Daoy (cell line): ENCODE measurements around the gene MACO1. TPM values are rescaled to one million over a fixed set of nuclear protein-coding genes. Genes with fewer than 3 reads are reported as not detected.

Experiments used
- DNase-seq: peaks from one replicate; pipeline ENCODE4 v3.0.0-alpha.2; 2015; ENCODE audit warnings: low read depth
- total RNA-seq: library from RNA; depleted of rRNA; stranded (reverse); fragments of >200 nt; shearing (Covaris generic); gene quantifications from 2 replicates; pipeline ENCODE4 v1.2.3, GENCODE V29; 2014; rRNA removed

MACO1 gene
- total RNA-seq, 1 experiment from 2014 or later: 15.9 TPM

- no peak for DNase-seq
Measured at GRCh38 chr1:25541889-25542658, 111.4 kb downstream of the MACO1 start.

GRCh38 chr1:25543005-25543424 is 112.3 kb downstream of the MACO1 start:
- DNase-seq: no peak

GRCh38 chr1:25543425-25544242 is 112.9 kb downstream of the MACO1 start, which contains the start of gene LDLRAP1:
TSS of gene LDLRAP1 (plus strand) at chr1:25543606. CDS start at chr1:25543699, 93 bp downstream.
- peak; percentile 83 for DNase-seq

GRCh38 chr1:25544243-25544764 is 113.6 kb downstream of the MACO1 start:
- no peak for DNase-seq

- DNase-seq: peak; percentile 53
Measured at GRCh38 chr1:25544819-25545218, 114.1 kb downstream of the MACO1 start.

- no peak for DNase-seq
Measured at GRCh38 chr1:25545767-25546166, 115.1 kb downstream of the MACO1 start.

GRCh38 chr1:25546193-25546592 is 115.5 kb downstream of the MACO1 start:
- DNase-seq: no peak

- no peak for DNase-seq
Measured at GRCh38 chr1:25548601-25549000, 117.9 kb downstream of the MACO1 start.

GRCh38 chr1:25549273-25550154 is 118.8 kb downstream of the MACO1 start:
- peak; percentile 95 for DNase-seq

Other genes with a start within 250 kb of the MACO1 start
- gene SYF2, start 198.4 kb upstream of the MACO1 start, total RNA-seq: 58.2 and 95.6 TPM in 2 replicates
- gene RSRP1, start 183.4 kb upstream of the MACO1 start, total RNA-seq: 39.2 and 50.6 TPM in 2 replicates
- gene RHD, start 158.4 kb upstream of the MACO1 start, total RNA-seq: not detected in 2 replicates
- gene TMEM50A, start 92.6 kb upstream of the MACO1 start, total RNA-seq: 102 and 104 TPM in 2 replicates
- 0.23 and 0.65 TPM in 2 replicates for gene RHCE, start 10.1 kb upstream of the MACO1 start, total RNA-seq
- gene LDLRAP1, start 112.7 kb downstream of the MACO1 start, total RNA-seq: 13.6 and 16.3 TPM in 2 replicates
- gene MAN1C1, start 185.9 kb downstream of the MACO1 start, total RNA-seq: 0.63 and 1.1 TPM in 2 replicates